ENCODE measurements around the gene DRG2.
A peak's percentile ranks its signal among the peaks of the same experiment; 100 is the strongest.

The DRG2 gene

DNA sequence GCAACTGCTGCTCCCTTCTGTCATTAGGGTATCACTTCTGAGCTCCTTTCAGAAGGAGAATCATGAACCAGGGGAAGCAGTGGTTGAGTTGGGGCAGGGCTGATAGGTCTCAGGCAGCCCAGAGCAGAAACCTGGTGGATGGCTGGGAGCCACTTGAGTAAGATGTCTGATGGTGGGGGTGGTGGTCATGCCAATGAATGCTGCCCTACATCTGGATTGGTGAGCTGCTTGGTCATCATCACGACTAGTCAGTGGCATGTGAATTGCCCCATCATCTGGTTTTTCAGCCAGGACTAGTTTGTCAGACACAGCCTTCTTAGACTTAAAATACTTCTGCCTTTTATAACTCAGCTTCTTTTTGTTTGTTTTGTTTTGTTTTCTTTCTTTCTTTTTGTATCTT is 46.0 kb upstream of the DRG2 start:
- DNase-seq (ENCODE audit: low read depth), result peak; percentile 19
- no peak overlapping the region for H3K4me3 ChIP-seq (ENCODE audit: low read depth, low read length)
- TF ChIP-seq, protein P1, sequence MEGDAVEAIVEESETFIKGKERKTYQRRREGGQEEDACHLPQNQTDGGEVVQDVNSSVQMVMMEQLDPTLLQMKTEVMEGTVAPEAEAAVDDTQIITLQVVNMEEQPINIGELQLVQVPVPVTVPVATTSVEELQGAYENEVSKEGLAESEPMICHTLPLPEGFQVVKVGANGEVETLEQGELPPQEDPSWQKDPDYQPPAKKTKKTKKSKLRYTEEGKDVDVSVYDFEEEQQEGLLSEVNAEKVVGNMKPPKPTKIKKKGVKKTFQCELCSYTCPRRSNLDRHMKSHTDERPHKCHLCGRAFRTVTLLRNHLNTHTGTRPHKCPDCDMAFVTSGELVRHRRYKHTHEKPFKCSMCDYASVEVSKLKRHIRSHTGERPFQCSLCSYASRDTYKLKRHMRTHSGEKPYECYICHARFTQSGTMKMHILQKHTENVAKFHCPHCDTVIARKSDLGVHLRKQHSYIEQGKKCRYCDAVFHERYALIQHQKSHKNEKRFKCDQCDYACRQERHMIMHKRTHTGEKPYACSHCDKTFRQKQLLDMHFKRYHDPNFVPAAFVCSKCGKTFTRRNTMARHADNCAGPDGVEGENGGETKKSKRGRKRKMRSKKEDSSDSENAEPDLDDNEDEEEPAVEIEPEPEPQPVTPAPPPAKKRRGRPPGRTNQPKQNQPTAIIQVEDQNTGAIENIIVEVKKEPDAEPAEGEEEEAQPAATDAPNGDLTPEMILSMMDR (conservative IDR thresholded peaks at IDR 0.05; ENCODE audit: low read depth, low read length), result no peak

DNA sequence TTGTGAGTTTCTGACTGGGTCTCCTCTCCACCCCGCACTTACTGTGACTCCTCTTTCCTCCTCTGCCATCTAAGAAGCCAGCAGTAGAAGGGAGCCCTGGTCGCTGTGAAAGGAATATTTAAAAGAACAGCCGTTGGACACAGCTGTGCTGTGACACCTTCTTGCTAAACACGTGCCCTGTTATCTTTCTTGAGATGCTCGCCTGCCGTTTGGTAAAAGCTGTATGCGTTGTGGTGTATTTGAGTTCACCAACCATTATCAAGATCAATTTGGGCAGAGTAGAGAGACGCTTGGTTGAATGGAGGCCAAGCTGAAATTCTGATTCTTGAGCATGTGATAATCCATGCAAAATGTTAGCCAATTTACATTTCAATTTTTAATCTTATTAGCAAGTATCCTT is 44.8 kb upstream of the DRG2 start:
- DNase-seq (ENCODE audit: low read depth), result no peak
- TF ChIP-seq, protein P1 (conservative IDR thresholded peaks at IDR 0.05; ENCODE audit: low read depth, low read length), result no peak
- no peak overlapping the region for H3K4me3 ChIP-seq (ENCODE audit: low read depth, low read length)

DNA sequence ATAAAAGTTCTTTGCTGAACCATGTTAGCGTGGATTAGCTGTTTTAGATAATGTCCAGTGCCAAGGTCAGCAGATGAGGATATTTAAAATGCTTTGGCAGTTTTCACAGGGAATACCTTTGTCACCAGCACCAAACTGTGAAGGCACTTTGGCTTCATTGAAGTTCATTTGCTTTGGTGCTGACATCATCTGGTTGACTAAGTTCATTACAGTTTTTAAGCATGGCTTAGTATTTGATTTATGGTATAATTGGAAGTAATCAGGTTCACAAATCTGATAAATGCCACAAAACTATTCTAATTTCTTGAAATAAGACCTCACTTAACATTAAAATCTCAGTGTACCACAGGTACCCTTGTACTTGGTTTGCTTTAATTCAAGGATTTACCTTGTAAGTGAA is 44.3 kb upstream of the DRG2 start:
- TF ChIP-seq, protein P1 (conservative IDR thresholded peaks at IDR 0.05; ENCODE audit: low read depth, low read length), result peak; percentile 47
- H3K4me3 ChIP-seq (ENCODE audit: low read depth, low read length), result no peak overlapping the region
- DNase-seq (ENCODE audit: low read depth), result peak; percentile 53

- DNase-seq (ENCODE audit: low read depth), result no peak
- no peak overlapping the region for H3K4me3 ChIP-seq (ENCODE audit: low read depth, low read length)
- TF ChIP-seq, protein P1 (conservative IDR thresholded peaks at IDR 0.05; ENCODE audit: low read depth, low read length), result no peak
These were observed 43.1 kb upstream of the DRG2 start for GRCh38 chr17:18044609-18045008.

DNA sequence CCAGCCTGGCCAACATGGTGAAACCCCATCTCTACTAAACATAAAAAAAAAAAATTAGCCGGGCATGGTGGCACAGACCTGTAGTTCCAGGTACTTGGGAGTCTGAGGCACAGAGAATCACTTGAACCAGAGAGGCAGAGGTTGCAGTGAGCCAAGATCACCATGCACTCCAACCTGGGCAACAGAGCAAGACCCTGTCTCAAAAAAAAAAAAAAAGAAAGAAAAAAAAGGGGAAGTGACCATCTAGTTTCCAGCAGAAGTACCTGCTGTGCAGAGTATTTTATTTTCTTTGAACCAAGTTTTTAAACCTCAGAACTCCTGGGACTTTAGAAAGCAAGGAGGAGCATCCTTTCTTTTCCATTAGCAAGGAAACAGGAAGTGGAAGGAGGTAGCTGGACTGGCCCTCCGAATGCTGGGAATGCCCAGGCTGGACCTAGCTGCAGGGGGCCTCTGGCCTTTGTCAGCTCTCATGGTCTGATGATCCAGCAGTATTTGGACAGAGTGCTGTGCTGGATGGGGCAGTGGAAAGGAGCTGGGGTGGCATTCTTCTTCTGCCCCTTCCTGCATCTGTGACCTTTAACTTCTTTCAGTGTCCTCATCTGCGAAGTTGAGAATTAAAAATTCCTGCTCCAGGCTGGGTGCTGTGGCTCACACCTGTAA is 41.9 kb upstream of the DRG2 start:
- no peak for DNase-seq (ENCODE audit: low read depth)
- TF ChIP-seq, protein P1 (conservative IDR thresholded peaks at IDR 0.05; ENCODE audit: low read depth, low read length), result no peak
- no peak overlapping the region for H3K4me3 ChIP-seq (ENCODE audit: low read depth, low read length)

DNA sequence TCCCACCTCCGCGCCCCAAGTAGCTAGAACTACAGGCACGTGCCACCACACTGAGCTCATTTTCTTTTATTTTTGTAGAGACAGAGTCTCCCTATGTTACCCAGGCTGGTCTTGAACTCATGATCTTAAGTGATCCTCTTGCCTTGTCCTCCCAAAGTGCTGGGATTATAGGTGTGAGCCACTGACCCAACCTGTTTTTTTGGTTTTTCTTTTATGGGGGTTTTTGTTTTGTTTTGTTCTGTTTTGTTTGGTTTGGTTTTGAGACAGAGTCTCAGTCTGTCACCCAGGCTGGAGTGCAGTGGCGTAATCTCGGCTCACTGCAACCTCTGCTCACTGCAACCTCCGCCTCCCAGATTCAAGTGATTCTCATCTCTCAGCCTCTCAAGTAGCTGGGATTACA is 32.2 kb upstream of the DRG2 start:
- no peak overlapping the region for H3K4me3 ChIP-seq (ENCODE audit: low read depth, low read length)
- TF ChIP-seq, protein P1 (conservative IDR thresholded peaks at IDR 0.05; ENCODE audit: low read depth, low read length), result no peak
- DNase-seq (ENCODE audit: low read depth), result no peak

- TF ChIP-seq, protein P1 (conservative IDR thresholded peaks at IDR 0.05; ENCODE audit: low read depth, low read length), result no peak
- no peak for DNase-seq (ENCODE audit: low read depth)
- no peak overlapping the region for H3K4me3 ChIP-seq (ENCODE audit: low read depth, low read length)
These were observed 31.5 kb upstream of the DRG2 start for GRCh38 chr17:18056214-18056613.
